CD1c-positive myeloid dendritic cell (primary cell): Measurements from ENCODE around the gene SHISA8.
A peak's percentile ranks its signal among the peaks of the same experiment; 100 is the strongest.
"Not testable (repeated sequence)": the region's sequence is repeated elsewhere in the genome, so short reads cannot be mapped to it uniquely, and the experiment has no call there.

Experiments used
- DNase-seq: peaks from one replicate; pipeline ENCODE4 v3.0.0-alpha.2; 2016; ENCODE audit errors: extremely low spot score

The SHISA8 gene

DNA sequence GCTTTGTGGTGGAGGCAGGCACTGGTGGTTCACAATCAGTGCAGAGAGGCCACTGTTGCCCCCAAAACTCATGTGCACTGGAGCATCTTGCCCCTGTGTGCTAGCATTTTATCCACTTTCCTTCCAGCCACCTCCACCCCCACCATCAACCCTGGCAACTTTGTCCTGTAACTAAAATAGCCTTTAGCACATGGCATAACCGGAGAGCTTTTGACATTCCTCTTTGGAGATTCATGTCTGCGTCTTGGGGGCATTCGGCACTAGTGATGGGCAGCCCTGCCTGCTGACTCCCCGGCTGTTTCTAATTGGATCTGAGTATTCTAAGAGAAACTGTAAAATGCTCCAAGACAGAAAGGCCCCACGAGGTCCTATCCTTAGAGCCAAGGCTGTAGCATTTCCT, 15.8 kb downstream of the SHISA8 start:
- no peak for DNase-seq

DNA sequence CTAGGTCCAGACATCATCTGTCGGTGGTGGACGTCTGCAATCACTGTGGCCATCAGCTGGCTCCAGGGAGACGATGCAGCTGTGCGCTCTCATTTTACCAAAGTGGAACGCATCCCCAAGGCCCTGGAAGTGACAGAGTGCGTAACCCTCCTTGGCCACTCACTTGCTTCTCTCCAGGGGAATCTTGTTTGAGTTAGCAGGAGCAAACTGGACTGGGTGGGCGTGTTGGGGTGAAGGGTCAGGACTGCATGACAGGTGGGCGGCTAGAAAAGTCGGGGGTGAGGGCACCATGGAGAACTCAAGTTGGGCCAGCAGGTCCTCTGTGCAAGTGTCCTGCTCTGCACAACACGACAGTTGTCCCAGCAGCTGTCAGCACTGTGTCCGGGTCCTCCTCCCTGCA, 16.2 kb downstream of the SHISA8 start:
- DNase-seq = no peak

GRCh38 chr22:41893591-41894375, 21.1 kb downstream of the SHISA8 start:
- DNase-seq = no peak

DNA sequence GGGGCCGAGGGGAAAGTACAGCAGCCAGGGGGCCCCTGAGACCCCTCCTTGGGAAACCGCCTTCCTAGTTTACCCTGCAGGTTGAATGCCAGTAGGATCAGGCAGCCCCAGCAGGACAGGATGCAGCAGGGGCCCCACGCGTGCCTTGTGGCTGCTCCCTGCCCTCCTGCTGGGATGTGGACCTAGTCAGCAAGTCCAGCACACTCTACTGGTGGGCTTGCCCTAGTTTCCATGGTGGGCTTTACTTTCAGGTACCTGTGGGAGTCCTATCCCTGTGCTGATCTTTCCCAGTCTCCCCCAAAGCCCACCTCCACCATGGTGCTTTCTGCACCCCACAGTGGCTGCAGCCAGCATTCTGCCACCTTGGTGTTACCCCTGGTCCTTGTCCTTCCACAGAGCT, 22.2 kb downstream of the SHISA8 start:
- no peak for DNase-seq

GRCh38 chr22:41891407-41891806, 23.5 kb downstream of the SHISA8 start:
- no peak for DNase-seq

DNA sequence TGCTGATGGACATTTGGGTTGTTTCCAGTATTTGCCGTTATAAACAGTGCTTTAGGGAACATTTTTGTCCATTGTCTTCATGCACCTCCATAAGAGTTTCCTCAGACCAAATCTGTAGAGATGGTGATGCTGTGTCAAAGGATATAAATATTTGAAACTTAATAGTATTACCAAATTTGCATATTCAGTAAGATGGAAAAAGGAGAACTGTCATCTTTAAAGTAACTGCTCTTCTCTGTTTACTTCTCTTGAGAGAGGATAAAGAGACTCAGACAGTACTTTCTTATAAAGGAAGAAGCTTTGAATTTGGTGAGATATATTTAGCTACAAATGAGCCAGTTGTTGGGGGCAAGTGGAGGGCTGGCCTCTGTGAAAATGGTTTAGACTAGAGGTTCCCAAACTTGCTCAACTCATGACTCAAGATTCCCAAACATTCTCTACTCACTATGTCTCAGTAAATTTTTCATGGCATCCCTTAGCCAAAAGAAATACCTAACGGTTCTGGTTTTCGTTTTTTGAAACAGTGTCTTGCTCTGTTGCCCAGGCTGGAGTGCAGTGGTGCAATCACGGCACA, 26.2 kb downstream of the SHISA8 start:
- DNase-seq = no peak

- no peak for DNase-seq
Observed at GRCh38 chr22:41885516-41885915, 29.4 kb downstream of the SHISA8 start.

DNA sequence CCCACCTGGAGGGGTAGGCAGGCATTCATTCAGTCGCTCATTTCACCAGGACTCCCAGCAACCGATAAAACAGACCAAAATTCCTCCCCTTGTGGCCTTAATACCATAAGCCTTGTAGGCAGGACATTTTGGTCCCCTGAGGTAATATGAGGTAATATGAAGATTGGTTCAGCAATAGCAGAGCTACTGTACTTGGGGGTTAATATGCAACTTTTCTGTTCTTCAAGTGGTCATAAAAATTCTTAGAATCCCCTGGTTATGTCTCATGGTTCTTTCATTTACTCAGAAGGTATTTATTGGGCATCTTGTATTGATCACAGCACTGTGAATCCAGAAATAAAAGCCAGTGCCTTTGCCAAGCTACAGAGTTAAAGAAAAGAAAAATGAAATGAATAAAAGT, 29.8 kb downstream of the SHISA8 start:
- DNase-seq = no peak

DNA sequence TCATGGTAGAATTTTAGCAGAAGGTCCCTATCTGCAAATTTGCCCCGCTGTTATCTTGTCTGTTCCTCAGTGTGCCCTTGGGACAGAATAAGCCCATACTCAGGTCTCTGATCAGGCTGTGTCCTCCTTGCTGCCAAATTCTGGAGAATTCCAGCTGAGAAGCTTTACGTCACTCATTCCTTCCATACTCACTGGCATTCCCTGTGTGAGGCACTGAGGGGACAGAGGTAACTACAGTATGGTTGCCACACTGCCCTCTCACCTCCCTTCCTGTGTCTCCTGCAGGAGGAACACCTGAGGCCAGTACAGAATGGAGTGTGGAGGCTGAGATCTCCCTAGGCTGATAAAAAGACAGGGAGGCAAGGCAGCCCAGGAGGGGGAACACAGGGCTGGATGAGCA, 31.5 kb downstream of the SHISA8 start:
- no peak for DNase-seq

DNA sequence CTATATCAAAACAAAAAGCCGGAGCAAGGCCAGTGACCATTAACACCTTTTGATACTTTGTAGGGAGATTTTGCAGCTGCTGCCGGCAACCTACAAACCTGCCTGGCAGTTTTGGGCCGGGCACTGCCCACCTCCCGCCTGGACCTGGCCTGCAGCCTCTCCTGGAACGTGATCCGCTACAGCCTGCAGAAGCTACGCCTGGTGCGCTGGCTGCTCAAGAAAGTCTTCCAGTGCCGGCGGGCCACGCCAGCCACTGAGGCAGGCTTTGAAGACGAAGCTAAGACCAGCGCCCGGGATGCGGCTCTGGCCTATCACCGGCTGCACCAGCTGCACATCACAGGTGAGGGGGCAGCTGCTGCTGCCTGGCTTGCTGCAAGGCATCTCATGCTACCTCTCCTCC, 34.2 kb downstream of the SHISA8 start:
- DNase-seq = no peak

GRCh38 chr22:41876675-41877074, 38.2 kb downstream of the SHISA8 start:
- DNase-seq = no peak

DNA sequence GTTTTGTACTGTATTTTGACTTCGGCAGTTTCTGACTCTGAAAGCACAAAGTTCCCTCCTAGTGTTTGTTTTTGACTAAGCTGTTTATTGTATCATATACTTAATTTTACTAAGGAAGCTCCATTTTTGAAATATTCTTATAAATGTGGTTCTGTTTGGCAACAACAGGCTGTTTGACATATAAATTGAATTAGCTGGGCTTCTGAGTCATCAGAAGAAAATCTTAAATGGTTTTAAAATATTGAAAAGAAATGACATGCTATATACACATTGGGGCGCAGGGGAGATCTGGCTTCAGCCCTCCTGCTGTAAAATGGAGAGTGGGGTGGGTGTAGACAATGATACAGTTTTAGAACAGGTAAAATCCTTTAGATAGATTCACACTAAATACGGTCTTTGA, 38.6 kb downstream of the SHISA8 start:
- DNase-seq = no peak

DNA sequence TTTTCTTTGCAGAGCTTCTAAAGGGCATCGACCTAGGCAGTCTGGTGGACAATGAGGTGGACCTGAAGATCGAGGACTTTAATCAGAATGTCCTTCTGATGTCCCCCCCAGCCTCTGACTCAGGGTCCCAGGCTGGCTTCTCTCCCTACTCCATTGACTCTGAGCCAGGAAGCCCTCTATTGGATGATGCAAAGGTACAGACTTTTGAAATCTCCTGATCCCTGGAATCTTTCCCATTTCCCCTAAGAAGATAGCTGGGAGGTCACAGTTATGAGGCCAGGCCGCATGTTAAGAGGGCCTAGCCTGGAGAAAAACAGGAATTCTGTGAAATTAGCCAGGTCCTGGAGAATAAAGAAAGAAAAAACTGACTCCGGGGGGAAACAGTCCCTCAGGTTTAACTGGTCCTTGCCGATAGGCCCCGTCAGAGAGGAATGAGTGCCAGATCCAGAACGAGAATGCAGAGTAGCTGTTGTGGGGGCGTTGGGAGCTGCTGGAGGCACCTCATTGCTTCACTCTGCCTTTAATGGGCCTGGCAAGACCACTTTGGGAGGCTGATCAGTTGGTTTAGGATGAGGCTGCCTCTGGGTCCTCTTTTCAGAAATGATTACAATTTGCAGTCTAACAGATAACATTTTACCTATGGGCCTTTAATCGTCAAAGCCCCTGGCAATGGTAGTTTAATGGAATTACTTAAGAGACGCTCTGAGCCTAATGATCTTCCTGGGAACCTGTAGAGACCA, 39.2 kb downstream of the SHISA8 start:
- no peak for DNase-seq

DNA sequence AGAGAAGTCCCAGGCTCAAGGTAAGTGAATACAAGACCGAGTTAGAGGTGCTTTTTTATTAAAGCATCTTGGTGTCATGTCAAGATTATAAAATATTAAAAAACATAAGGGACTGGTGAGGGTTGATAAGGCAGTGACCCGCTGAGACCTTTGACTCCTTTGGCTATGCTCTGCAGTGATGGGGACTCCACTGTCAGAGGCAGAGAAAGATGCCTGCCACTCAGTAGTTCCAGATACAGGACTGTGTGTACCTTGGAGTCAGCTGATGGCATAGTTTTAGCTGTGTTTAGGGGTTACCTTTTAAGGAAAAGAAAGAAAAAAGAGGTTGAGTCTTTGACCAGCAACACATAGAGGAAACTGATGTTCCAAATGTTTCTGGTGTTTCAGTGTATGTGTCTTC, 40.8 kb downstream of the SHISA8 start:
- DNase-seq = no peak

GRCh38 chr22:41873391-41873790, 41.5 kb downstream of the SHISA8 start:
- DNase-seq = peak; percentile 5

GRCh38 chr22:41870786-41871185, 44.1 kb downstream of the SHISA8 start:
- DNase-seq = no peak

- not testable (repeated sequence) for DNase-seq
Observed at GRCh38 chr22:41870081-41870480, 44.8 kb downstream of the SHISA8 start.

DNA sequence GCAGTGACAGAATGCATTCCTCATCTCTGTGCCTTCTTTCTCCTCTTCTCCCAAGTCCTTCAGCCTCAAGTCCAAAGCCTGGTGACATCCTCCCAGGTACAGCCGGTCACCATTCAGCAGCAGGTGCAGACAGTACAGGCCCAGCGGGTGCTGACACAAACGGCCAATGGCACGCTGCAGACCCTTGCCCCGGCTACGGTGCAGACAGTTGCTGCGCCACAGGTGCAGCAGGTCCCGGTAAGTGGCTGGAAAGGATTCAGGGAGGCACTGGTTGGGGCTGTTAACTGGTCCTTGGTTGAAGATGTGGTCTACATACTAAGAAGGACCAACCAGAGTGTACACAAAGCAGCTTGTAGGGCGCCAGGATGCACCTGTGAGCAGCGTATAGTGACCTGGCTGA, 46.3 kb downstream of the SHISA8 start:
- DNase-seq = no peak

- DNase-seq = no peak
Observed at GRCh38 chr22:41863472-41863871, 51.4 kb downstream of the SHISA8 start.

DNA sequence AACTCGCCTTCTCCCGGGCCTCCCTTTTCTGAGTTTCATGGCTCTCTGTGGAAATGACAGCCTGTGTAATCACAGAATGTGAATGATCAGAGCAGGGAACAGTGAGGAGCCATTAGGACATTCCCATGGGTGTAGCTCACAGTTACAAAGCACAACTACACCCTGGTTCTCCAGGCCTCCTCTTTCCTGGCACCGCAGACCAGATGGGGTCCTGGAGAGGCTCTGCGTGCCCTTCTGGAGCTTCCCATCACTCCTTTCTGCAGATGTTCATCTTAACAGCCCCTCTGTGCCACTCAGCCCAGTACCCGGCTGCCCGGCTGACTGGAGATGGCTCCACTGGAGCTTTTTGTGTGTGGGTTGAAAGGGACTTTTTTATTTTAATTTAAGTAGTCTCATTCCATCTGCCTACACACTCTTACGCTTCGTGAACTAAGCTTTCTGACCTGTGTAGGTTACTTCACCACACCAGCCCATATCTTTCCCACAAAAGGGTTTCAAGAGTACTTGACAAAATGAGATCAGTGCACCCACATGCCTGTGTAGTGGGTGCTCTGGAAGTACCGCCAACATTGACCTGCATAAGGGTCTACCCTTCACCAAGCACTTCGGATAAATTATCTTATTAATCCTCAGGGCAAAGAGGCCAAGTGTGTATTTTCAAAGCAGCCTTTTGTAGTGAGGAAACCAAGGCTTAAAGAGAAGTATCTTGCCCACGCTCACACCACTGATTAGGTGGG, 52.2 kb downstream of the SHISA8 start:
- no peak for DNase-seq

DNA sequence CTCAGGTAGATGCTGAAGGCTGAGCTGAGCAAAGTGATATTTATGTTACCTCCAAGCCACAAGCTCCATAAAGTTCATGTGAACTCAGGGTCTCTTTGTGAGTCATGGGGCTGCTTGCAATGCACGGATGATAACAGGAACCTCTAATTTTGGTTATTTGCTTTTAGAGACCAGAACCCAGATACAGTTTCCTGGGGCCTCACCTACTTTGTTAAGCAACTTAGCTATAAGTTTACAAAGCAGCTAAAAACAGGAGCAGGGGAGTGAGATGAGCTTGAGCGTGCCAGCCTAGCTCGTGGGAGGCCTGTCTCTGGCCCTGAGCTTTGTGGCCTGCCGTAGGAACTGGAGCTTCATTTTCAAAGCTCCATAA, 52.7 kb downstream of the SHISA8 start:
- peak; percentile 38 for DNase-seq
